Activated naive CD8-positive, alpha-beta T cell treated with anti-CD3 and anti-CD28 coated beads for 36 hours (primary cell): ENCODE data around the gene TYSND1. TPM values are rescaled to one million over a fixed set of nuclear protein-coding genes. Genes with fewer than 3 reads are reported as not detected.
A peak's percentile ranks its signal among the peaks of the same experiment; 100 is the strongest.

Experiments
- DNase-seq: peaks from one replicate; pipeline ENCODE4 v3.0.0; 2021
- H3K27ac Mint-ChIP-seq: one replicate; pipeline ENCODE4 v1.8.0; 2022; ENCODE audit warnings: mild to moderate bottlenecking, moderate library complexity, mixed read lengths
- H3K27me3 Mint-ChIP-seq: one replicate; pipeline ENCODE4 v1.8.0; 2022; ENCODE audit warnings: mild to moderate bottlenecking, mixed read lengths
- H3K36me3 Mint-ChIP-seq: one replicate; pipeline ENCODE4 v1.8.0; 2021; ENCODE audit warnings: mild to moderate bottlenecking, mixed read lengths
- H3K4me1 Mint-ChIP-seq: one replicate; pipeline ENCODE4 v1.8.0; 2021; ENCODE audit warnings: mixed read lengths
- H3K4me3 Mint-ChIP-seq: one replicate; pipeline ENCODE4 v1.8.0; 2022; ENCODE audit warnings: mild to moderate bottlenecking, moderate library complexity, mixed read lengths
- H3K9me3 Mint-ChIP-seq: one replicate; pipeline ENCODE4 v1.8.0; 2022; ENCODE audit warnings: mixed read lengths
- total RNA-seq, 2 experiments: library from RNA; stranded (reverse); gene quantifications; one replicate each; pipeline ENCODE4 v1.2.3, GENCODE V29; 2021

The TYSND1 gene
- total RNA-seq, 2 experiments from 2014 or later = 15.8 to 15.9 TPM

GRCh38 chr10:70090951-70091350 lies 55.5 kb downstream of the TYSND1 start:
- peaks cover 6% of the 10 kb centered on the region for H3K36me3 Mint-ChIP-seq
- H3K27me3 Mint-ChIP-seq = no peaks in the 10 kb centered on the region
- peaks cover 36% of the 10 kb centered on the region for H3K4me1 Mint-ChIP-seq
- no peak overlapping the region for H3K27ac Mint-ChIP-seq
- no peak for DNase-seq
- no peaks in the 10 kb centered on the region for H3K9me3 Mint-ChIP-seq
- H3K4me3 Mint-ChIP-seq = no peak overlapping the region

GRCh38 chr10:70090013-70090412 lies 56.5 kb downstream of the TYSND1 start:
- peak overlapping the region; percentile 9 for H3K27ac Mint-ChIP-seq
- H3K4me1 Mint-ChIP-seq = peaks cover 30% of the 10 kb centered on the region
- H3K36me3 Mint-ChIP-seq = peaks cover 6% of the 10 kb centered on the region
- no peaks in the 10 kb centered on the region for H3K27me3 Mint-ChIP-seq
- DNase-seq = no peak
- no peak overlapping the region for H3K4me3 Mint-ChIP-seq
- no peaks in the 10 kb centered on the region for H3K9me3 Mint-ChIP-seq

GRCh38 chr10:70088308-70088698 lies 58.2 kb downstream of the TYSND1 start:
- Mint-ChIP-seq H3K36me3 (no peaks in the 10 kb centered on the region), H3K27ac (no peak overlapping the region), H3K4me1 (peaks cover 18% of the 10 kb centered on the region), H3K27me3 (no peaks in the 10 kb centered on the region), H3K9me3 (no peaks in the 10 kb centered on the region), H3K4me3 (no peak overlapping the region)
- no peak for DNase-seq

Other genes starting within 250 kb of the TYSND1 start
- gene MACROH2A2, start 93.9 kb downstream of the TYSND1 start, total RNA-seq = 1 to 10 TPM; 3.9 to 4.8 TPM
- 10 to 100 TPM in 1 of 2 experiments, 1 to 10 TPM in 1; 9.6 to 10.4 TPM for gene AIFM2, start 13.9 kb downstream of the TYSND1 start, total RNA-seq
- gene SAR1A, start 23.8 kb upstream of the TYSND1 start, total RNA-seq = 100 to 1,000 TPM; 129 to 134 TPM
- gene PPA1, start 86.7 kb upstream of the TYSND1 start, total RNA-seq = 100 to 1,000 TPM; 388 to 397 TPM
- gene NPFFR1, start 137.3 kb upstream of the TYSND1 start, total RNA-seq = not detected
- gene LRRC20, start 235.9 kb upstream of the TYSND1 start, total RNA-seq = 10 to 100 TPM; 14.0 to 16.0 TPM